ENCODE data around the gene SMTN. TPM values are rescaled to one million over a fixed set of nuclear protein-coding genes. Genes with fewer than 3 reads are reported as not detected.

SMTN gene
- total RNA-seq, 3 donors from 2014 or later (not counting 1 experiment from before 2014, with no cell fraction given) = 2.1 to 4.3 (median 3.6) TPM

GRCh38 chr22:31049815-31050420, 31.2 kb upstream of the SMTN start:
- no peaks in the 10 kb centered on the region for H3K36me3 Mint-ChIP-seq
- no peaks in the 10 kb centered on the region for H3K9me3 Mint-ChIP-seq
- no peaks in the 10 kb centered on the region for H3K9me3 ChIP-seq (ENCODE audit: control insufficient read depth, insufficient read depth, low read length)
- no peak overlapping the region for H3K4me3 Mint-ChIP-seq
- H3K4me3 ChIP-seq (ENCODE audit: low read length) = no peak overlapping the region
- H3K36me3 ChIP-seq (ENCODE audit: control insufficient read depth, insufficient read depth, low read length) = no peaks in the 10 kb centered on the region
- no peaks in the 10 kb centered on the region for H3K27me3 Mint-ChIP-seq (ENCODE audit: low read depth in 2 of 2)
- ATAC-seq (no peak), DNase-seq (no peak)
- no peak overlapping the region for H3K27ac Mint-ChIP-seq
- intact Hi-C loops (cut with micrococcal nuclease) = no loop called here
- peaks cover 9% of the 10 kb centered on the region for H3K4me1 ChIP-seq (ENCODE audit: control insufficient read depth, insufficient read depth, low read length)
- WGBS (ENCODE audit: insufficient coverage) = 56% methylated on average over 3 of the region's 3 CpGs
- no peaks in the 10 kb centered on the region for H3K27me3 ChIP-seq (ENCODE audit: control insufficient read depth, insufficient read depth, low read length)
- no peak for TF ChIP-seq CTCF (IDR thresholded peaks at IDR 0.05)
- peaks cover 0 to 7% of the 10 kb centered on the region in 2 donors for H3K4me1 Mint-ChIP-seq
- no peak overlapping the region for H3K27ac ChIP-seq (ENCODE audit: low read length)

GRCh38 chr22:31055117-31055634, 25.9 kb upstream of the SMTN start:
- Mint-ChIP-seq H3K9me3 (no peaks in the 10 kb centered on the region), H3K27ac (no peak overlapping the region), H3K4me1 (no peaks in the 10 kb centered on the region), H3K36me3 (no peaks in the 10 kb centered on the region), H3K4me3 (no peak overlapping the region), H3K27me3 (ENCODE audit: low read depth in 2 of 2) (no peaks in the 10 kb centered on the region)
- Histone ChIP-seq H3K4me3 (ENCODE audit: low read length) (no peak overlapping the region), H3K36me3 (ENCODE audit: control insufficient read depth, insufficient read depth, low read length) (no peaks in the 10 kb centered on the region), H3K27ac (ENCODE audit: low read length) (no peak overlapping the region), H3K9me3 (ENCODE audit: control insufficient read depth, insufficient read depth, low read length) (no peaks in the 10 kb centered on the region), H3K4me1 (ENCODE audit: control insufficient read depth, insufficient read depth, low read length) (no peaks in the 10 kb centered on the region), H3K27me3 (ENCODE audit: control insufficient read depth, insufficient read depth, low read length) (no peaks in the 10 kb centered on the region)
- no peak for TF ChIP-seq CTCF (IDR thresholded peaks at IDR 0.05)
- DNase-seq (no peak), ATAC-seq (no peak)
- intact Hi-C loops (cut with micrococcal nuclease) = no loop called here
- WGBS (ENCODE audit: insufficient coverage) = 87% methylated on average over 5 of the region's 5 CpGs

GRCh38 chr22:31055635-31056159, 25.4 kb upstream of the SMTN start:
- no peaks in the 10 kb centered on the region for H3K36me3 ChIP-seq (ENCODE audit: control insufficient read depth, insufficient read depth, low read length)
- no peak for DNase-seq
- no peaks in the 10 kb centered on the region for H3K27me3 ChIP-seq (ENCODE audit: control insufficient read depth, insufficient read depth, low read length)
- Mint-ChIP-seq H3K4me1 (no peaks in the 10 kb centered on the region), H3K36me3 (no peaks in the 10 kb centered on the region), H3K27me3 (ENCODE audit: low read depth in 2 of 2) (no peaks in the 10 kb centered on the region), H3K27ac (no peak overlapping the region), H3K4me3 (no peak overlapping the region), H3K9me3 (no peaks in the 10 kb centered on the region)
- ATAC-seq = no peak
- TF ChIP-seq CTCF (IDR thresholded peaks at IDR 0.05) = no peak
- H3K27ac ChIP-seq (ENCODE audit: low read length) = no peak overlapping the region
- WGBS (ENCODE audit: insufficient coverage) = 87% methylated on average over 12 of the region's 13 CpGs
- H3K4me3 ChIP-seq (ENCODE audit: low read length) = no peak overlapping the region
- no peaks in the 10 kb centered on the region for H3K4me1 ChIP-seq (ENCODE audit: control insufficient read depth, insufficient read depth, low read length)
- intact Hi-C loops (cut with micrococcal nuclease) = no loop called here
- H3K9me3 ChIP-seq (ENCODE audit: control insufficient read depth, insufficient read depth, low read length) = no peaks in the 10 kb centered on the region

Measured in natural killer cell (primary cell).